GM12874 (cell line): ENCODE measurements around the gene DIP2C.

Experiments
- TF ChIP-seq, protein P1 (sequence below): IDR thresholded peaks from 2 replicates; pipeline ENCODE4 v1.5.1; 2011; ENCODE audit warnings: low read depth, mild to moderate bottlenecking, control low read depth, low read length, moderate library complexity; ENCODE audit not compliant: insufficient read depth

The DIP2C gene

DNA sequence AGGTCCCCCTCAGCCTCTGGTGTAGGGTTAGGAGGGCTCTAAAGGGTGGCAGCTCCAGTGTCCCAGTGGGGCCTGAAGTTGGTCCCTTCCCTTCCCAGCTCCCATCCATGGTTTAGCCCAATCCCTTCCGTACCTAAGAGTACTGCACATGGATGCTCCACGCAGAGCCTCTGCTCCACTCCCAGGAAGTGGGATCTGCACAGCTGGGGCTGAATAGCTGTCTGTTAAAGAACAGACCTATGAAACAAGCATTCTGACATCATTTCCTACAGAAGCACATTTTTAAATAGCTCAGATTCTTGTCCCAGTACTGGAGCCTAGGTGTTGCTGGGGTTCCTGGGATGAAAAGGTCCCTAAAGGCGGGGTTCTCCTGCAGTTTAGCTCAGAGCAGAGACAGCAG, 418.3 kb downstream of the DIP2C start:
- TF ChIP-seq, protein P1, sequence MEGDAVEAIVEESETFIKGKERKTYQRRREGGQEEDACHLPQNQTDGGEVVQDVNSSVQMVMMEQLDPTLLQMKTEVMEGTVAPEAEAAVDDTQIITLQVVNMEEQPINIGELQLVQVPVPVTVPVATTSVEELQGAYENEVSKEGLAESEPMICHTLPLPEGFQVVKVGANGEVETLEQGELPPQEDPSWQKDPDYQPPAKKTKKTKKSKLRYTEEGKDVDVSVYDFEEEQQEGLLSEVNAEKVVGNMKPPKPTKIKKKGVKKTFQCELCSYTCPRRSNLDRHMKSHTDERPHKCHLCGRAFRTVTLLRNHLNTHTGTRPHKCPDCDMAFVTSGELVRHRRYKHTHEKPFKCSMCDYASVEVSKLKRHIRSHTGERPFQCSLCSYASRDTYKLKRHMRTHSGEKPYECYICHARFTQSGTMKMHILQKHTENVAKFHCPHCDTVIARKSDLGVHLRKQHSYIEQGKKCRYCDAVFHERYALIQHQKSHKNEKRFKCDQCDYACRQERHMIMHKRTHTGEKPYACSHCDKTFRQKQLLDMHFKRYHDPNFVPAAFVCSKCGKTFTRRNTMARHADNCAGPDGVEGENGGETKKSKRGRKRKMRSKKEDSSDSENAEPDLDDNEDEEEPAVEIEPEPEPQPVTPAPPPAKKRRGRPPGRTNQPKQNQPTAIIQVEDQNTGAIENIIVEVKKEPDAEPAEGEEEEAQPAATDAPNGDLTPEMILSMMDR = no peak

DNA sequence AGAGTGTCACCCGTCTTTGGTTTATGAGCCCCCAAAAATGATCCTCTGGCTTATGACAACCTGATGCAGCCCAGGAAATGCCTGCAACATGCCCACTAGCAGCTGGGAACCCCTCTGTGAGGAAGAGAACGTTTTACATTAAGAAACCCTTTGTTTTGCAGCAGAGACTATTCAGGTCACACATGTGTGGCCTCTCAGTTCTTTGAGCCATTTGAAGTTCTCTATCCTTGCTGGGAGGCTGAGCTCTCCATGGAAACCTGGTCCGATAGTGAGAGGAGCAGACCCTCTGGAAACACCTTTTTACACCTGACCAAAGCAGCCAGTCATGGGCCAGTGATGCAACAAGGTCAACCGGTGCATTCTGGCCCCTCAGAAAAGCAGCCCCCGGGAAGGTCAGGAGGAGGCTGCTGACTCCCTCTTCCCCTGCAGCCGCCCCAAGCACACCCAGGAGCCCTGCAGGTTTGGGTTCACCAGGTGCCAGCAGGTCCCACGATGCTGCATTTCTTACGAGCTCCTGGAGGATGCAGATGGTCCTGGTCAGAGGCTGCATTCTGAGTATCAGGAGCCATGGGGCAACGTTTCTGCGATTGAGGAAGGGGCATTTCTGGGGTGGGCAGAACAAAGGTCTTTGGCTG, 419.9 kb downstream of the DIP2C start:
- TF ChIP-seq, protein P1 = no peak

- TF ChIP-seq, protein P1 = no peak
These were observed 421.8 kb downstream of the DIP2C start for GRCh38 chr10:267705-268104.

GRCh38 chr10:266974-267425, 422.5 kb downstream of the DIP2C start:
- TF ChIP-seq, protein P1 = no peak

GRCh38 chr10:260819-261429, 428.5 kb downstream of the DIP2C start:
- TF ChIP-seq, protein P1 = no peak

DNA sequence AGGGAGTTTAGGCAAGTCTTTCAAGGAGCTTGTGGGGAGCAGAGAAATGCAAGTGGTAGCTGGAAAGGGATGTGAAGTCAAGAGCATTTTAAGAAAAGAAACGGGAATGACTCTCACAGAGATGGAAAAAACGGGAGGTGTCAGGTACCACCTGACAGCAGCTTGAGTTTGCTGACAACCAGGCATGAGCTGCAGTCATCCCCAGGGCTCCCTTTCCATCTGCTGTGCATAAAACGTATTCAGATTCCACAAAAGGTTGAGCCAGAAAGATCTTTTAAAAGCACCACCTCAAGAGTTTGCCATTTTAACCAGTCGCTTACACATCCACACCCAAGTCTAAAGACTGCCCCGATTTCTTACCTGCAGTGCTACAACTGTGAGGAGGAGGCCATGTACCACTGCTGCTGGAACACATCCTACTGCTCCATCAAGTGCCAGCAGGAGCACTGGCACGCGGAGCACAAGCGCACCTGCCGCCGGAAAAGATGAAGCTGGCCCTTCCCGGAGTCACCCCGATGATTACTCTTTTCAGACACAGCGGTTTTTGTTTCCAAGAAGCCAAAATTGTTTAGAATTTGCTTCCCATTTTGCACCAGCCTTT, 437.4 kb downstream of the DIP2C start:
- TF ChIP-seq, protein P1 = no peak

DNA sequence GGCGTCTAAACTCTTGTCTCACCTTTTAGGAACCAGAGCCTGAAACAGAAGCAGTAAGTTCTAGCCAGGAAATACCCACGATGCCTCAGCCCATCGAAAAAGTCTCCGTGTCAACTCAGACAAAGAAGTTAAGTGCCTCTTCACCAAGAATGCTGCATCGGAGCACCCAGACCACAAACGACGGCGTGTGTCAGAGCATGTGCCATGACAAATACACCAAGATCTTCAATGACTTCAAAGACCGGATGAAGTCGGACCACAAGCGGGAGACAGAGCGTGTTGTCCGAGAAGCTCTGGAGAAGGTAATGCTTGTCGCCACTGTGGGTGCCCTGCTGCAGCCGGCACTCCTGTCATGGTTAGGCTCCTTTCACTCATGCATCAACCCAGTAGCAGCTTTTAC, 441.2 kb downstream of the DIP2C start:
- TF ChIP-seq, protein P1 = no peak
